SH-SY5Y (cell line): ENCODE results near the gene COL5A2.

Source experiments
- GATA2 ChIP-seq: IDR thresholded peaks from 2 replicates; pipeline ENCODE4 v1.6.1; 2011; ENCODE audit warnings: mild to moderate bottlenecking, low read depth, low read length
- GATA3 ChIP-seq: IDR thresholded peaks from 2 replicates; pipeline ENCODE4 v1.6.1; 2011; ENCODE audit warnings: low read depth, mild to moderate bottlenecking, low read length, moderate library complexity

- TF ChIP-seq GATA2 (no peak), GATA3 (no peak)
These were observed 86.6 kb downstream of the COL5A2 start for GRCh38 chr2:189092936-189093335.
